HFF-Myc (cell line): ENCODE measurements around the gene METTL6.
"Not testable (repeated sequence)": the region's sequence is repeated elsewhere in the genome, so short reads cannot be mapped to it uniquely, and the experiment has no call there.

Source experiments
- DNase-seq: peaks from one replicate; pipeline ENCODE4 v3.0.0-alpha.2; 2011; ENCODE audit warnings: low read depth; ENCODE audit errors: extremely low read depth
- H3K4me3 ChIP-seq: replicated peaks from 2 replicates; pipeline ENCODE4 v1.5.1; 2011; ENCODE audit warnings: low read depth, mild to moderate bottlenecking, control low read depth, low read length
- TF ChIP-seq, protein P1 (sequence below): IDR thresholded peaks from 2 replicates; pipeline ENCODE4 v1.5.1; 2012; ENCODE audit warnings: mild to moderate bottlenecking, low read depth, low read length, control low read depth; ENCODE audit errors: missing control alignments

The METTL6 gene

DNA sequence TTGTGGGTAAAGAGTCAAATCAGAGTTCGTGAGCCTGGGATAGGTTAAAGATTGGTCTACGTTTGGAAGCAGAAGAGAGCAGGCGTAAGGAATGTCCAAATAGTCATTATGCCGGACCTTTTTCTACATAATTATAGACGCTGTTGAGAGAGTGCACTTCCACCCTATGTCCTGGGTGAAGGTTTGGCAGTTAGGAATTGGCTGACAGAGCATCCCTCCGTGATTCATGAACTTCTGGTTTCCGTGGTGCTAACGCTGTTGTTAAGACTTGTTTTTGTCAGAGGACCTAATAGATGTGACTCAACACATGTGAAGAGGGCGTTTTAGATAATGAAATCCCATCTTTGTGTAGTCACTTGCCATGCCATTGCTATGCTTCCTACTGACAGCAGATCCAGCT is 1.2 kb upstream of the METTL6 start:
- TF ChIP-seq, protein P1, sequence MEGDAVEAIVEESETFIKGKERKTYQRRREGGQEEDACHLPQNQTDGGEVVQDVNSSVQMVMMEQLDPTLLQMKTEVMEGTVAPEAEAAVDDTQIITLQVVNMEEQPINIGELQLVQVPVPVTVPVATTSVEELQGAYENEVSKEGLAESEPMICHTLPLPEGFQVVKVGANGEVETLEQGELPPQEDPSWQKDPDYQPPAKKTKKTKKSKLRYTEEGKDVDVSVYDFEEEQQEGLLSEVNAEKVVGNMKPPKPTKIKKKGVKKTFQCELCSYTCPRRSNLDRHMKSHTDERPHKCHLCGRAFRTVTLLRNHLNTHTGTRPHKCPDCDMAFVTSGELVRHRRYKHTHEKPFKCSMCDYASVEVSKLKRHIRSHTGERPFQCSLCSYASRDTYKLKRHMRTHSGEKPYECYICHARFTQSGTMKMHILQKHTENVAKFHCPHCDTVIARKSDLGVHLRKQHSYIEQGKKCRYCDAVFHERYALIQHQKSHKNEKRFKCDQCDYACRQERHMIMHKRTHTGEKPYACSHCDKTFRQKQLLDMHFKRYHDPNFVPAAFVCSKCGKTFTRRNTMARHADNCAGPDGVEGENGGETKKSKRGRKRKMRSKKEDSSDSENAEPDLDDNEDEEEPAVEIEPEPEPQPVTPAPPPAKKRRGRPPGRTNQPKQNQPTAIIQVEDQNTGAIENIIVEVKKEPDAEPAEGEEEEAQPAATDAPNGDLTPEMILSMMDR, result no peak
- DNase-seq, result no peak
- H3K4me3 ChIP-seq, result peak overlapping the region; percentile 96

DNA sequence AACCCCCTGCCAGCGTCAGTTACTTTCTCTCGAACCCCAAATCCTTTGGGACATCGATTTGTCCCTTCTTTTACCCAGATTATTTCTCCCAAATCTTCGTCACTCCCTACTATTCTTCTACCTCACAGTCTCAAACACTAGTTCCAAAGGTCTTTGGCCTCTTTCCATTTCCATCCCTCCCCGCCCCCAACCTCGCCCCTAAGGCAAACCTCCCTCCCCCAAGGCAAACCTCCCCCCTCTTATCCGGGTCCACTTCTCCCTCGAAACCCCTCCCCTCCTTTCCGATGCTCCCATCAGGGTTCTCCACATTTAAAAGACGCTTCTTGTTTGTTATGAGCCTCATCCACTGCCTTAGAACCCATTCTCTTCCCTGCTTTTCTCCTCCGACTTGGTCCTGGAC is 637 bp upstream of the METTL6 start:
- H3K4me3 ChIP-seq, result peak overlapping the region; percentile 96
- no peak for DNase-seq
- TF ChIP-seq, protein P1, result no peak

DNA sequence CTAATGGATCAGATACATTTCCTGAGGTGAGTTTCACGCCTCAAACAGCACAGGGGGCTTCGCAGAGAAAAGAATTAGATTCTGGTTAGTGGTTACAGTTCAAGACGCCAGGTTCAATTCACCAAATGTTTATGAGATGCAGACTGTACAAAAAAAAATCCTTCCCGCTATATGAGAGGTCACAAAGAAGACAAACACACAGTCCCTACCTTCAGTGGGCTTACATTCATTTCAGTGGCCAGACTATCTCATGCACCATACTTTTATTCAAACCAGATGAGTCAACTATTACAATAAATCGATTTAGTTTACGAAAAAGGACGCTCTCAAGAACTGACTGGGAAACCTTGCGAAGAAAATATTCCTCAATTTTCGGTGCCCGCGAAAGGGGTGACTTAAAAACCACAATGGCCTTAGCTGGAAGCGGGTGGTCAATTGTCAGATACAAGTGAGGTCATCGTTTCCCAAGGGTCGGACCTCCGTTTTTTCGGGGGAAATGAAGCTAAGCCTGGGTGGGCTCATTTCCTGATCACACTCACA is 695 bp downstream of the METTL6 start:
- H3K4me3 ChIP-seq, result peak overlapping the region; percentile 96
- TF ChIP-seq, protein P1, result no peak
- no peak for DNase-seq

DNA sequence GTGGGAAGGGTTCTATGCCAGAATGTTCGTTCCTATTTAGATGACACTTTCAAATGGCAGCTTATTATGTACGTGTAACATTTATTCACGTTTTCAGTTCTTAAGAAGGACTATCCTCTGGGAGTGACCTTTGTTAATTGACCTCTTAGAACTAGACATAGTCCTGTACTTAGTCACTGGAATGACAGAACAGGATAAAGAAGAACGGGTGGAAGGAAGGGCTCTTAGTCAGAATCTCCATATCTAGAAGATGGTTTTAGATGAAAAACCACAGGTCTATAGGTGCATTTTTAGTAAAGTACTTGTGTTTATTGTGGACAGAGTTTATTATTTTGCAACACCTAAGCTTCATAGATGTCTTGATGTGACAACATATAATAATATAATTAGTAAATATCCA is 6.5 kb downstream of the METTL6 start:
- no peak for DNase-seq
- H3K4me3 ChIP-seq, result no peak overlapping the region
- TF ChIP-seq, protein P1, result no peak

DNA sequence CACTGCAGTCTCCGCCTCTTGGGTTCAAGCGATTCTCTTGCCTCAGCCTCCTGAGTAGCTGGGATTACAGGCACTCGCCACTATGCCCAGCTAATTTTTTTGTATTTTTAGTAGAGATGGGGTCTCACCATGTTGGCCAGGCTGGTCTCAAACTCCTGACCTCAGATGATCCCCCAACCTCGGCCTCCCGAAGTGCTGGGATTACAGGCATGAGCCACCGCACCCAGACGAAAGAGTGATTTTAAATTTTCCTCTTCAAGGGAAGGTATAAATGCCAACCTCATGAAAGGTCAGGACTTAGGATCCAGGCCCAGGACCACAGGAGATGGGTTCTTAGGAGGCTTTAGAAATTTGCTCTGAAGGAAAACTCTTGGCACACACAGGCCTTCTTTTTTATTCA is 16.4 kb downstream of the METTL6 start:
- H3K4me3 ChIP-seq, DNase-seq: not testable (repeated sequence)

DNA sequence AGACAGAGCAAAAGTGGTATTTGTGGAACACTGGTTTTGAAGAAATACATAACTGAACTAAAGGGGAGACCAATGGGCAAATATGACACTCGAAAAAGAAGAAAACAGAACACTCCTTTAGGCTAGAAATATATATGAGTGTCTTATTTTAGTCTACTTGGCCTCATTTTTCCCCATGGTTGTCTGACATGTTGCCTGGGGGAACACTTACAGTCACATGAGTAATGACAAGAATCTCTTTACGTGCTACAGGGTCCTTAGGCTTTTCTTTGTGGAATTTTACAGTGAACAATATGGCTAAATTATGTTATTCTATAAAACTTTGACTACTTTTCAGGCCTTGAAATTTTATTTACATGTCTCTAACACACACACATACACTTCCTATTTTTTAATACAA is 17.6 kb downstream of the METTL6 start:
- H3K4me3 ChIP-seq, result no peak overlapping the region
- TF ChIP-seq, protein P1, result no peak
- DNase-seq, result no peak

DNA sequence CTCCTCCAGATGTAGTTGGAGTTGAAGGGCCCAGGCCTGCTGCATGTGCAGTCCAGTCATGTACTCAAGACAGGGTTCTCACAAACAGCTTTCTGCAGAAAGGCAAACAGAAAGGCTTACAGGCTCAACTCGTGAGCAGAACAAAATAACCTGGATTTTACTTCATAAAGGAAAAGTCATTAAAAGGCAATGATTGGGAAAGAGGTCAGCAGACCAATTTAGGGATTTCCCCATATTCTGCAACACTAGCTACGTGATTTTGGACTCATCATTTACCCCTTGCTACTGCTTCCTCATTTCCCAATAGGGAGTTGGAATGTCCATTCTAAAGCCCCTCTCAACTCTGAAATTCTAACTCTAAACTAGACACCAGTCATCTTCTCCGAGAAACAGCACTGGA is 18.1 kb downstream of the METTL6 start:
- no peak overlapping the region for H3K4me3 ChIP-seq
- no peak for DNase-seq
- TF ChIP-seq, protein P1, result no peak
